IMR-90 (cell line): Measurements from ENCODE around the gene FBN1.

Experiments used
- CTCF ChIP-seq: conservative IDR thresholded peaks from 2 replicates; pipeline ENCODE4 v1.5.1; 2012; ENCODE audit warnings: mild to moderate bottlenecking, low read depth, low read length, improper control_type of control experiment
- MAFK ChIP-seq: IDR thresholded peaks from 2 replicates; pipeline ENCODE4 v1.6.1; 2012; ENCODE audit warnings: low read depth, low read length, improper control_type of control experiment

- TF ChIP-seq CTCF (no peak), MAFK (no peak)
These were observed 237.9 kb downstream of the FBN1 start for GRCh38 chr15:48407646-48408045.
